Activated naive CD4-positive, alpha-beta T cell treated with anti-CD3 and anti-CD28 coated beads for 36 hours (primary cell): ENCODE measurements around the gene SPA17. TPM values are rescaled to one million over a fixed set of nuclear protein-coding genes. Genes with fewer than 3 reads are reported as not detected.

Experiments
- CTCF ChIA-PET: fragments of 350-600 bp; sonication (Branson Sonifier 250); formaldehyde crosslinking; loops from one replicate; lab custom pipeline; 2021; ENCODE audit warnings: antibody characterized with exemption; lab: Charles Lee
- DNase-seq: peaks from one replicate; pipeline ENCODE4 v3.0.0-alpha.2; 2020
- H3K27ac Mint-ChIP-seq: one replicate; pipeline ENCODE4 v1.8.0; 2021; ENCODE audit warnings: mild to moderate bottlenecking, mixed read lengths
- H3K27me3 Mint-ChIP-seq: one replicate; pipeline ENCODE4 v1.8.0; 2021; ENCODE audit warnings: low read depth, mixed read lengths
- H3K36me3 Mint-ChIP-seq: one replicate; pipeline ENCODE4 v1.8.0; 2021; ENCODE audit warnings: low read depth, mixed read lengths
- H3K4me1 Mint-ChIP-seq: one replicate; pipeline ENCODE4 v1.8.0; 2021; ENCODE audit warnings: low read depth, mixed read lengths
- H3K4me3 Mint-ChIP-seq: one replicate; pipeline ENCODE4 v1.8.0; 2021; ENCODE audit warnings: mild to moderate bottlenecking, moderate library complexity, mixed read lengths
- H3K9me3 Mint-ChIP-seq: one replicate; pipeline ENCODE4 v1.8.0; 2021; ENCODE audit warnings: mixed read lengths
- intact Hi-C: fragments of 100-400 bp; cut with micrococcal nuclease; formaldehyde crosslinking; loops from one replicate; pipeline ENCODE4 v1.15.1; 2023
- total RNA-seq, 2 experiments: library from RNA; stranded (reverse); gene quantifications; one replicate each; pipeline ENCODE4 v1.2.3, GENCODE V29; 2021

SPA17 gene
- 1 to 10 TPM; 3.9 to 5.1 TPM for total RNA-seq

GRCh38 chr11:124673333-124674167 lies at the start of gene SPA17, which contains the start of gene SIAE:
TSS of gene SPA17 (plus strand) at chr11:124673904. CDS start at chr11:124675265, 1,361 bp downstream.
TSS of gene SIAE (minus strand) at chr11:124673739. CDS start at chr11:124673708, 31 bp downstream.
- intact Hi-C loops = loop anchor here (1.0 to 5.0 kb wide), 10 partner anchors 51 to 558 kb away; partner anchors contain the start of genes CCDC15, NRGN, PKNOX2 and TBRG1
- CTCF ChIA-PET = interaction anchor here (1.0 to 2.2 kb wide), 5 partner anchors 71 to 193 kb away, joined by 3 to 10 read pairs (median 5); no protein-coding TSS in a partner anchor
- DNase-seq = peak; percentile 93
- Mint-ChIP-seq H3K9me3 (peaks cover 4% of the 10 kb centered on the region), H3K4me3 (peak within 1 kb of the TSS; percentile 88), H3K4me1 (peaks cover 26% of the 10 kb centered on the region), H3K27ac (peak within 1 kb of the TSS; percentile 75), H3K36me3 (peaks cover 1% of the 10 kb centered on the region), H3K27me3 (no peaks in the 10 kb centered on the region)

GRCh38 chr11:124625504-124626168 lies 48.1 kb upstream of the SPA17 start:
- H3K4me3 Mint-ChIP-seq = no peak overlapping the region
- peaks cover 24% of the 10 kb centered on the region for H3K4me1 Mint-ChIP-seq
- CTCF ChIA-PET = interaction anchor here (0.7 to 1.5 kb wide), 3 partner anchors 13 to 44 kb away, joined by 3 to 5 read pairs (median 4); no protein-coding TSS in a partner anchor
- H3K27me3 Mint-ChIP-seq = no peaks in the 10 kb centered on the region
- intact Hi-C loops = no loop called here
- H3K27ac Mint-ChIP-seq = peak overlapping the region; percentile 24
- H3K36me3 Mint-ChIP-seq = peaks cover 13% of the 10 kb centered on the region
- no peaks in the 10 kb centered on the region for H3K9me3 Mint-ChIP-seq
- DNase-seq = no peak

DNA sequence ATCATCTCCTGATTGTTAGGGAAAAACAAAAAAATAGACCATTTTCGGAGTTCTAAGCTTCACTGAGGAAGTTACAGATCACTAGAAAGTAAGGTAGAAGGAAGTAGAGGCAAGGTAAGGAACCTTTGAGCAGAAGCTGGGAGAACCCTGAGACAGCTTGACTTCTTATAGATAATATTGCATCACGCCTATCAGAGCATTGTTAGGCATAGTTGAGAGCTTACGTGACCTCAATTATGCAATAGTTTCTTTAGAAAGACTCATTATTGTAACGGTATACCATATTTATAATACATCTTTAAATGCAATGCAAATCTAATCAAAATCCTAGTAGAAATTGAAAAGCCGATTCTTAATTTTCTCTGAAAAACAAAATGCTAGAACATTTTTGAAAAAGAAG lies 46.2 kb upstream of the SPA17 start:
- H3K36me3 Mint-ChIP-seq = peaks cover 20% of the 10 kb centered on the region
- no peak for DNase-seq
- H3K9me3 Mint-ChIP-seq = no peaks in the 10 kb centered on the region
- CTCF ChIA-PET = interaction anchor here (1.0 kb wide), 1 partner anchor 42 kb away, joined by 4 read pairs; no protein-coding TSS in a partner anchor
- H3K27ac Mint-ChIP-seq = no peak overlapping the region
- no peaks in the 10 kb centered on the region for H3K27me3 Mint-ChIP-seq
- H3K4me3 Mint-ChIP-seq = no peak overlapping the region
- intact Hi-C loops = no loop called here
- H3K4me1 Mint-ChIP-seq = peaks cover 24% of the 10 kb centered on the region

GRCh38 chr11:124629961-124630360 lies 43.7 kb upstream of the SPA17 start:
- H3K36me3 Mint-ChIP-seq = peaks cover 27% of the 10 kb centered on the region
- no peaks in the 10 kb centered on the region for H3K9me3 Mint-ChIP-seq
- no peaks in the 10 kb centered on the region for H3K27me3 Mint-ChIP-seq
- CTCF ChIA-PET = interaction anchor here (1.2 to 1.6 kb wide), 2 partner anchors 15 to 39 kb away, joined by 4 to 5 read pairs; no protein-coding TSS in a partner anchor
- peaks cover 16% of the 10 kb centered on the region for H3K4me1 Mint-ChIP-seq
- no peak for DNase-seq
- H3K27ac Mint-ChIP-seq = no peak overlapping the region
- intact Hi-C loops = no loop called here
- no peak overlapping the region for H3K4me3 Mint-ChIP-seq

DNA sequence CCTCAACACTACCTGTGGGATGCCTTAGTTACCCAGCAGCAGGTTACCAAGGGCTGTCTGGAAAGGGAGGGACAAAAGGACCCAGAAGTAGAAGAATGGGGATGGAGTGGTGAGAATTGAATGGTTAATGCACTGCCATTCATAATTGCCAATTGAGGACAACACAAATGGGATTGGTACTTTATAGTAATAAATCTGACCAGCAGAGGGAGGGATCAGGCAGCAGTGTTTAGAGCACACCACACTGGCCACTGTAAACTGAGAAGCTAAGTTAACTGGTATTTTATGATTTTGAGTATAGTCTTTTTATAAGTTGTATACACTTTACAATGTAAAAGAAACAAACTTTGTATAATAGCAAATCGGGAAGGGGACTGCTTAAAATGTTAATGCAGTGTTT lies 40.3 kb upstream of the SPA17 start:
- intact Hi-C loops = no loop called here
- DNase-seq = no peak
- peaks cover 29% of the 10 kb centered on the region for H3K36me3 Mint-ChIP-seq

DNA sequence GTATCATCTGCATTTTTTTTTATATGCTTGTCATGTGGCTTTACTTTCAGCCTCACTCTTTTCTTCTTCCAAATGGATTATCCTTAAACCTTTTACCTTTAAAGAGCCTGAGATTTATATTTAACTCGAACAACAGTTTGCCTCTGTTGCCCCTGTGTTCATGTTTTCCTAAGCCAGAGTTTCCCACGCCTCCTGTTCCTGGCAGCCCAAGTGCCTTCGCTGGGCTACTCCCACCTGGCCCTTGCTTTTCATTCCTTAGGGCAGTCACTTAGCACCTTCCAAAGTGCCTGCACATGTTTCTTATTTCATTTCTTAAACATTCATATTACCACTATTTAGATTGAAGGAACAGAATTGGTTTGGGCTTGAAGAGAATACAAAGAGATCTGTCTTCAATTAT lies 37.8 kb upstream of the SPA17 start:
- Mint-ChIP-seq H3K4me3 (no peak overlapping the region), H3K36me3 (peaks cover 26% of the 10 kb centered on the region), H3K27me3 (no peaks in the 10 kb centered on the region), H3K9me3 (no peaks in the 10 kb centered on the region), H3K27ac (no peak overlapping the region), H3K4me1 (no peaks in the 10 kb centered on the region)
- intact Hi-C loops = no loop called here
- CTCF ChIA-PET = interaction anchor here (1.0 kb wide), 1 partner anchor 8 kb away, joined by 3 read pairs; no protein-coding TSS in a partner anchor
- no peak for DNase-seq

More for the DNA sequence above, 40.3 kb upstream of the SPA17 start:
- Mint-ChIP-seq H3K4me3 (no peak overlapping the region), H3K27ac (no peak overlapping the region), H3K9me3 (no peaks in the 10 kb centered on the region), H3K27me3 (no peaks in the 10 kb centered on the region), H3K4me1 (peaks cover 2% of the 10 kb centered on the region)
- CTCF ChIA-PET = interaction anchor here (2.2 kb wide), 1 partner anchor 10 kb away, joined by 8 read pairs; the partner anchor contains the start of gene TBRG1

GRCh38 chr11:124638500-124638899 lies 35.2 kb upstream of the SPA17 start:
- no peak overlapping the region for H3K27ac Mint-ChIP-seq
- intact Hi-C loops = no loop called here
- CTCF ChIA-PET = interaction anchor here (1.2 to 2.0 kb wide), 2 partner anchors 14 to 19 kb away, joined by 3 to 5 read pairs; no protein-coding TSS in a partner anchor
- H3K4me3 Mint-ChIP-seq = no peak overlapping the region
- no peaks in the 10 kb centered on the region for H3K27me3 Mint-ChIP-seq
- H3K9me3 Mint-ChIP-seq = no peaks in the 10 kb centered on the region
- DNase-seq = no peak
- H3K36me3 Mint-ChIP-seq = peaks cover 13% of the 10 kb centered on the region
- no peaks in the 10 kb centered on the region for H3K4me1 Mint-ChIP-seq

DNA sequence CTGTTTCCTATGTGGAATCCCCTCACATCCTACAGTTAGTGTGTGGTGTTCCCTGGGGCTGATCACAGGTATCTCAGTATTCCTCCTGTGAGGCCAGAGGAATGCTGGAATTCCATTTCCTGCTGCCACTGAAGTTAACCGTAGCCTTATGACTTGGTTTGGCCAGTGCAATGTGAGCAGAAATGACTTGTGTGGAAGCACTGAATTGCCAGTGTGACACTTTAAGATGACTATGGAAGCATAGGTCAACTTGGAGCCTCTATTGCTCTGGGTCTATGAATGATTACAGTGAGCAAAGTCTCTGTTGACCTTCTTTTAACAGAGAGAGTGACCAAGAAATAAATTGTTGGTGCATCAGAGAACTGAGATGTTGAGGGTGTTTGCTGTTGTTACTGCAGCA lies 34.5 kb upstream of the SPA17 start:
- no peak overlapping the region for H3K27ac Mint-ChIP-seq
- no peaks in the 10 kb centered on the region for H3K27me3 Mint-ChIP-seq

GRCh38 chr11:124640666-124641065 lies 33.0 kb upstream of the SPA17 start:
- CTCF ChIA-PET = interaction anchor here (0.6 to 1.4 kb wide), 4 partner anchors 151 to 236 kb away, joined by 3 to 5 read pairs (median 3); no protein-coding TSS in a partner anchor
- Mint-ChIP-seq H3K4me3 (no peak overlapping the region), H3K4me1 (no peaks in the 10 kb centered on the region), H3K27ac (no peak overlapping the region), H3K36me3 (peaks cover 9% of the 10 kb centered on the region), H3K27me3 (no peaks in the 10 kb centered on the region), H3K9me3 (no peaks in the 10 kb centered on the region)
- intact Hi-C loops = loop anchor here (5.0 kb wide), 1 partner anchor 717 kb away; no protein-coding TSS in a partner anchor
- no peak for DNase-seq

More for the DNA sequence above, 34.5 kb upstream of the SPA17 start:
- Mint-ChIP-seq H3K4me3 (no peak overlapping the region), H3K36me3 (peaks cover 11% of the 10 kb centered on the region), H3K9me3 (no peaks in the 10 kb centered on the region), H3K4me1 (no peaks in the 10 kb centered on the region)
- CTCF ChIA-PET = interaction anchor here (1.2 to 2.0 kb wide), 3 partner anchors 14 to 227 kb away, joined by 3 to 5 read pairs (median 5); no protein-coding TSS in a partner anchor
- no peak for DNase-seq
- intact Hi-C loops = no loop called here

DNA sequence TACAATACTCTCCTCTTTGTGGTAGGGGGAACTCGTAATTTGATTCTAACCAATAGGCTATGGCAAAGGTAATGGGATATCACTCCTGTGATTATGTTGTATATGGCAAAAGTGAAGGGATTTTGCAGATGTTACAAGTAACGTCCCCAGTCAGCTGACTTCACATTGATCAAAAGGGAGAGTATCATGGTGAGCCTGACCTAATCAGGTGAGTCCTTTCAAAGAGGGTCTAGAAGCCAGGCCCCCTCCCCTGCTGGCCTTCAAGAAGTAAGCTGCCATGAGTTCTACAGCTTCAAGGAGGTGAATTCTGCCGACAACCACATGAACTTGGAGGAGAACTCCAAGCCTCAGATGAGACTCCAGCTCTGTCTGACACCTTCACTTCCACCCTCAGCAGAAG lies 31.1 kb upstream of the SPA17 start:
- peaks cover 2% of the 10 kb centered on the region for H3K36me3 Mint-ChIP-seq
- CTCF ChIA-PET = interaction anchor here (0.8 to 1.6 kb wide), 6 partner anchors 12 to 223 kb away, joined by 3 to 5 read pairs (median 4); no protein-coding TSS in a partner anchor

GRCh38 chr11:124643042-124643604 lies 30.6 kb upstream of the SPA17 start:
- no peak overlapping the region for H3K4me3 Mint-ChIP-seq
- H3K27ac Mint-ChIP-seq = no peak overlapping the region
- H3K27me3 Mint-ChIP-seq = no peaks in the 10 kb centered on the region
- H3K9me3 Mint-ChIP-seq = no peaks in the 10 kb centered on the region
- no peaks in the 10 kb centered on the region for H3K4me1 Mint-ChIP-seq
- CTCF ChIA-PET = interaction anchor here (0.7 to 1.6 kb wide), 10 partner anchors 17 to 530 kb away, joined by 3 to 5 read pairs (median 3); partner anchors contain the start of gene ESAM
- peaks cover 2% of the 10 kb centered on the region for H3K36me3 Mint-ChIP-seq
- DNase-seq = no peak
- intact Hi-C loops = loop anchor here (5.0 kb wide), 1 partner anchor 714 kb away; no protein-coding TSS in a partner anchor

More for the DNA sequence above, 31.1 kb upstream of the SPA17 start:
- Mint-ChIP-seq H3K9me3 (no peaks in the 10 kb centered on the region), H3K4me3 (no peak overlapping the region), H3K27ac (no peak overlapping the region), H3K27me3 (no peaks in the 10 kb centered on the region), H3K4me1 (no peaks in the 10 kb centered on the region)
- intact Hi-C loops = loop anchor here (5.0 kb wide), 1 partner anchor 715 kb away; no protein-coding TSS in a partner anchor
- no peak for DNase-seq
